Measurements from ENCODE around the gene GAS7.

GRCh38 chr17:10130677-10131076 lies 67.7 kb downstream of the GAS7 start:
- TF ChIP-seq CTCF (IDR thresholded peaks at IDR 0.05; ENCODE audit: low read length) (no peak), EZH2 (IDR thresholded peaks at IDR 0.05; ENCODE audit: borderline replicate concordance, low read length) (no peak)
